HG02852 (cell line): ENCODE data around the gene NOS3.

ENCODE experiments used
- ATAC-seq: cut with Tn5 transposase; IDR thresholded peaks from one replicate; pipeline ENCODE4 v1.9.1; 2021; ENCODE audit warnings: mild to moderate bottlenecking, moderate library complexity; ENCODE audit not compliant: unreplicated experiment

The NOS3 gene

GRCh38 chr7:151053751-151054150, 62.9 kb downstream of the NOS3 start:
- no peak for ATAC-seq

DNA sequence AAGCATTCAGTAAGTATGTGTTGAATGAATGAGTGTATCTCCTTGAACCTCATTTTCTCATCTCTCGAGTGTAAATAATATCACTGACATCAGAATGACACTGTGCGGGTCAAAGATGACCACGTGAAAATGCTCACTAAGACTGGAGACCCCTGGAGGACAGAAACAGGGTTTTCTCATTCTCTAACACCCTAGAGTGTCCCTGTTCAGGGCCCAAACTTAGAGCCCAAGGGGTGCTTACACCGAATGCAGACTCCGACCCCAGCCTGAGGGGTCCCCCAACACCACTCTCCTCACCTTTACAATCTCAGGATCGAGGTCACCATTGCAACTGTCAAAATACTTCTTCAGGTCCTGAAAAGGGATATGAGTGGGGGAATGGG, 65.5 kb downstream of the NOS3 start:
- no peak for ATAC-seq

- ATAC-seq: no peak
These were observed 66.1 kb downstream of the NOS3 start for GRCh38 chr7:151056666-151057505.

DNA sequence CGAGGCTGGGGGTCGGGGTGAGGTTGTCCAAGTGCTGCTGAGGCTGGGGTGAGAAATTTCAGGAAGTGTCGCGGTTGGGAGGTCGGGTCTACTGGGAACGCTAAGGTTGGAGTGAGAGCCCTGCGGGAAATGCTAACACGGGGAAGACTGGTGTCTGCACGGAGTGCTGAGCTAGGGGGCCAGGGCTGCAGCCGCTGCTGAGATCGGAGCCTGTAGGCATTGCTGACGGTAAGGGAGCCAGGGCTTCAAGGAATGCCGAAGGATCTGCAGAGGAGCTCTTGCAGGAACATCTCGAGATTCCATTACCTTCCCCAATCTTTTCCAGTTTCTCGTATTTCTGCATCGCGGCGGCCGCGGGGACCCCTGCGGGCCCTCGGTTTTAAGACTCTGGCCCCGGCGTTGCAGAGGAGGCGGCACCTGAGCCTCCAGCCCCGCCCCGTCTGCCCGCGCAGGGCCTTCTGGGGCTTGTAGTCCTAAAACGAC, 66.7 kb downstream of the NOS3 start, which contains the start of gene CDK5:
Gene CDK5 (minus strand): TSS at position 392 of the 483 bp plus-strand sequence. CDS start 49 bp downstream, at position 343.
- ATAC-seq: peak; percentile 9

DNA sequence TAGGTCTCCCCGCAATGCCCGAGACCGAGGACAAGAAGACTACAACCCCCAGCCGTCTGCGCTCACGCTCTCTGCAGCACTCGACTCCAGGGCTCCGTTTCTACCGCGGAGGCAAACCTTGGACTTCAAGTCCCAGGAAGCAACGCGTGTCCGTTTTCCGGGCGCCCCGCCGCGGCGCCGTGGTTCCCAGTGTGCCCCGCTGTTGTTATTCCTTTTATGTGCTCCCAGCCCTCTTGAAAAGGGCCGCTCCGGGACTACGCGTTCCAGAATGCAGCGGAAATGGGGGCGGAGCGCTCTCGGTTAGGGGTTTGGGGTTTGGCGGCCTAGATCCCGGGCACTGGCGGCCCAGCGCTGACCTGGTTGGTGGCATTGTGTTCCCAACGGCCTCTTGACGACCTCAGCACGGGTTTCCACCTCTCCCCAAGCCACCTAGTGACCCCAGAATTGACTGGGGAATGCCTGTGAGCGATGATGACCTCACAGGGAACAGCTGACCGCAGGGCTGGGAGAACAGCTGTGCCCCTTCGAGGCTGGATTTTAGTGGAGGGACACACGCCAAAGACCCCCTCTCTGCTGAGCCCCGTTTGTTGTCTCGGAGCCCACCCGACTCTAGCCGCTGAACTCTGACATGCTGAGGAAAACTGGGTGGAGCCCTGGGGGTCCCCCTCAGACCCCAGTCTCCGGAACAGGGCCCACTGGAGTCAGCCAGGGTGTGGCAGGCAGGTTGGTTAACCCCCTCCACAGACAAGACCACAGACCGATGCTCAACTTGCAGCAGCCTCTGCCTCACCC, 67.4 kb downstream of the NOS3 start:
- ATAC-seq: peak; percentile 85

DNA sequence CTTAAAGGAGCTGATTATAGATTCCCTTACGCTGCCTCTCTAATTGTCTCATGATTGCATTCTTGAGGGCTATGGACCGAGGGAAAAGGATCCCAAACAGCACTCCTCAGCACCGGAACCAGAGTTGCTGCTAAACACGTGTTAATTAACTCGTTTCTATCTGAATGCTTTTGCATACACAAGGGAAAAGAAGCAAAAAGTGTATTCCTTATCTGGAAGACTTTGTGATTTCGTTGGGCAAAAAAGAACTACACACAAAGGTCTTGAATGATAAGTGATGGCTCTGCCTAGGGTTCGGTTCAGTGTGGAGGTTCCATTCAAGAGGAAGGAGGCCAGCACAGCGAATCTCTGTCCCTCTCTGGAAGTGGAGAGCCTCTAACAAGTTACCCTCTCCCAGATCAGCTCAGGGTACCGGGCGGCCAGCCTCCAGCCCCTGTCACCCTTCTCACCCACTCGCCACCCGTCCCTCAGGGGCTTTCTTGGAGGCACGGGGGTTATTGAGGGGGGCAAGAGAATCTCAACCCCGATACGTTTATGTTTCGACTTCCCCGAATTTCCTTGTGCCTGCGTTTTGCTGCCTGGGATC, 68.1 kb downstream of the NOS3 start:
- ATAC-seq: no peak

- peak; percentile 31 for ATAC-seq
These were observed 68.7 kb downstream of the NOS3 start, which contains the start of gene SLC4A2 for GRCh38 chr7:151059367-151060112. SLC4A2 (plus strand) TSS chr7:151059589; CDS start chr7:151061988, 2,399 bp downstream.

- ATAC-seq: no peak
These were observed 69.2 kb downstream of the NOS3 start for GRCh38 chr7:151060113-151060415.

DNA sequence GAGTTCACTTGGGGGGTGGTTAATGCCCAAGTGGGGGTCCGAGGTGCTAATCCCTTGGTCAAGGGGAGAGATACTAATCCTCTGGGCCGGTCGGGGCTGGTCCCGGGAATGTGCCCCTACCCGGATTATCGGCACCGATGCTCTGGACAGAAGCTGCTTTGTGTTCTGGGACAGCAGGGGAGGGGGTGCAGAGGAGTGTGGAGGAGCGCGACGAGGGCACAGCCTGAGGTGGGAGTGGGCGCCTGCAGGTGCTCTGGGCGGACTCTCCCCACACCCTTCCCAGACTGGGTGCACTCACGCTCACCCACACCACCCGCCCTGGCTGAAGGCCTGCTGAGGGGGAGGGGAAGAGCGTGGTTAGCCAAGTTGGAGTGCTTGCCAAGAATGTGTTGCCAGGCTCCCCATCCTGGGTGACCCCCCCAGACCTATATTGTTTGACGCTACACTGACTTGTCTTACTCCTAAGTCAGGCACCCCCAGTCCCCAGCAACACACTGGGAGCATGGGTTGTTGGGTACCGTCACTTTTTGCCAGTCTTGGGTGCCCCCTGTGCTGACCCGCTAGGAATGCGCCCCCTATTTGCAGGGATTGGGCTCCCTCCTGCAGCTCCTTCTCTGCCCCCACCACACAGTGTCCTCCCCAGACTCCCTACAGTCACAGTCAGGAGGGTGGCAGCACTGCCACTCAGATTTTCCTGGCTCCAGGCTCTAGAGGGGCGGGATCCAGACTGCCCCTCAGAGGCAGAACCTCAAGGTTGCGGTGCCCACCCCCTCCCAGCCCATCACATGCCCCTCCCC, 69.8 kb downstream of the NOS3 start:
- ATAC-seq: no peak

DNA sequence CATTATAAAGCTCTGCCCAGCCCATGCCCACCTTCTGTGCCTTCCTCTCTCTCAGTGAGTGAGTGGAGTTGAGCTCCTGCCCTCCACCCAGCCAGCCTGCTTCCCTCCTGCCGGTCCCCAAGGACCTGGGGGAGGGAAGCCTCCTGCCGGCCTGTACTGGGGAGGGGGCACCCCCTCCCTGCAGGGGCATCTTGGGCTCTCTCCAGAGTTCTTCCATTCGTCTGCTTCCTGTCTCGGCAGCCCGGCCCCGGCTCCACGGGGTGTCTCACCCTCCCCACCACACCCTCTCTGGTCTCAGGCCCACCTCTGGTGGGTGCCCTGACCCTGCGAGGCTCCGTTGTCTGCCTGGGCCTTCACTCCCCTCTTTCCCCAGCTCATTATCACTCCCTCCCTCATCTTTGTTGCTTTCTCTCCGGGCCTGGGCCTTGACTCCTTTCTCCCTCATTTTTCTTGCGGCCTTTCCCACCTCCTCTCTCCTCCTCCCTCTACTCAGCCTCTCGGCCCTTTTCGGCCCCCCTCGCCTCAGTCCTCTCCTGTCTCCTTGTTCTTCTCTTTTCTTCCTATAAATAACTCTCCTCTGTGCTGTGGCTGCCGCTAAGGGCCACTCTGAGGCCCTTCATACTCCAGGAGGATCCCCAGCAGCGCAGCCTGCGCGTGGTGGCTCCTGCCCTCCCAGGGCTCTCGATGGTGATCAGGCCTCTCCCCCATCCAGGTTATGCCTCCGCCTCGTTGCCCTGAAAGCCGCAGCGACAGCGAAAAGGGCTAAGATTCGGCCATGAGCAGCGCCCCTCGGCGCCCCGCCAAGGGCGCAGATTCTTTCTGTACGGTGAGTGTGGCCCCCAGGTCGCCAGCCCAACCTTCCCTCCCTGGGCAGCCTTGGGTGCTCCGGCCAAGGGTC, 70.6 kb downstream of the NOS3 start:
- no peak for ATAC-seq

DNA sequence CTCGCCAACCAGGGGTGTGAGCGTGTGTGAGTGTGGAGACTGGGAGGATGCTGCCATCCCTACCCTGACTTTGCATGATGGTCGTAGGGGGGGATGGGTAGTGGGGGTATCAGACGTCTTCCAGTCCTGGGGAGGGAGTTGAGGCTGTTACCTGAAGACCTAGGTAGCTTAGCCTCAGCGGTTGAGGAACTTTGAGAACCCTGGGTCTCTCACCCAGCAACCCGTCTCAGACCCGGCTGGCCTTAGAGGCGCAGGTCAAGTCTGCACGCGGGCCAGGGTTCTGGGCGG, 71.2 kb downstream of the NOS3 start:
- ATAC-seq: no peak

DNA sequence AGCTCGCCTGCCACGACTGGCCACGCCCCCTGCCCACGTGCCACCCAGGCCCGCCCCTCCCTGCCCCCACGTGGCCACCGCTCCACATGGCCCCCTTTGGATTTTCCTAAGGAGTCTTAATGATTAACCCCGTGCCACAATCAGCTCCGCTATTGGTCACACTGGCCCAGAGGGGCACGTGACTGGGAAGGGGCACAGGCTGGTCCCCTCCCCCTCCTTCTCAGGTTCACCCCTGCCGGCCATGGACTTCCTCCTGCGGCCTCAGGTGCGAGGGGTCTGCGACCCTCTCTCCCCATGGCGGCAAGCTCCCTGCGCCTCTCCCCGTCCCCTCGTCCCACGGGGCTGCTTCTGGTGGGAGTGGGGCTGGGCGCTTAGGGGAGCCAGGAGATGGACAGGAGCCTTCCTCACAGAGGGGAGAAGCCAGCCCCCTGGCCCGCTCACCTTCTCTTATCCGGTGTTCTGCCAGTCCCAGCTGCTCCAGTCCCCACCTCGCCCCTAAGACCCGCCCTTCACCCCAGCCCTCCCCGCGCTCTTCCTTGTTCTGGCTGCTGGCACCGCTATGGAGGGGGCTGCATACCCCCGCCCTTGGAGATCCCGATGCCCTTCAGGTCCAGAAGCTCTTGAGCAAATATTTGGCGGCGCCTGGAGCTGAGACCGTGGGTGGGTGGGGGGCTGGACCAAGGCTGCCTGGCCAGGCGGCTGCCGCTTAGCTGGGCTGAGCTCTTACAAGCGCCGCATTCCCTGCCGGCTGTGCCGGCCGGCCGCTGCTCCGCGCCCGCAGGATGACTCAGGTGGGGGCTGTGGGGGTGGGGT, 71.8 kb downstream of the NOS3 start:
- ATAC-seq: no peak

DNA sequence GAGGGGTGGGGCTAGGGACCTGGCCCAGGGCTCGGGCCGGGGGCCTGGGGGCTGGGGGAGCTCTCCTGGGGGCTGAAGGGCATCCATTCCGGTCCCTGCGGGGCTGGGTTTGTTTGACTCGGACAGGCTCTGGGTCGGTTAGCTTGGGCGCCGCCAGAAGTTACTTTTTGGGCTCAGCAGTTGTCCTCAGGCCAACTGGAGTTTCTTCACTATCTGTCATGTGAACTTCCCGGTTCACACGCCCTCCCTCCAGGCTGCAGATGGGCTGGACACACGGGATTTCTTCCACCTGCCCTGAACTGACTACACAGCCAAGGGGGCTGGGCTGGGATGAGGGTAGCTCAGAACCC, 72.4 kb downstream of the NOS3 start:
- ATAC-seq: no peak
